ENCODE data around the gene NPIPB8. TPM values are rescaled to one million over a fixed set of nuclear protein-coding genes. Genes with fewer than 3 reads are reported as not detected.
"Not testable (repeated sequence)": the region's sequence is repeated elsewhere in the genome, so short reads cannot be mapped to it uniquely, and the experiment has no call there.

Gene NPIPB8
- total RNA-seq, 1 donor from 2014 or later: not detected

GRCh38 chr16:28603381-28604185 is 34.3 kb upstream of the NPIPB8 start:
- Mint-ChIP-seq H3K27ac (ENCODE audit: unreplicated experiment) (no peak overlapping the region), H3K9me3 (ENCODE audit: unreplicated experiment) (peaks cover 3% of the 10 kb centered on the region), H3K27me3 (ENCODE audit: unreplicated experiment) (no peaks in the 10 kb centered on the region), H3K4me3 (ENCODE audit: unreplicated experiment) (no peak overlapping the region), H3K4me1 (ENCODE audit: low read depth, unreplicated experiment) (no peaks in the 10 kb centered on the region), H3K36me3 (ENCODE audit: unreplicated experiment) (no peaks in the 10 kb centered on the region)
- no peak for DNase-seq
- TF ChIP-seq CTCF (IDR thresholded peaks at IDR 0.05; ENCODE audit: partially characterized antibody, unreplicated experiment): no peak

- Mint-ChIP-seq H3K27me3 (ENCODE audit: unreplicated experiment) (no peaks in the 10 kb centered on the region), H3K27ac (ENCODE audit: unreplicated experiment) (no peak overlapping the region), H3K9me3 (ENCODE audit: unreplicated experiment) (peaks cover 3% of the 10 kb centered on the region), H3K4me3 (ENCODE audit: unreplicated experiment) (no peak overlapping the region), H3K36me3 (ENCODE audit: unreplicated experiment) (no peaks in the 10 kb centered on the region), H3K4me1 (ENCODE audit: low read depth, unreplicated experiment) (no peaks in the 10 kb centered on the region)
- TF ChIP-seq CTCF (IDR thresholded peaks at IDR 0.05; ENCODE audit: partially characterized antibody, unreplicated experiment): no peak
- no peak for DNase-seq
Measured at GRCh38 chr16:28604186-28604565, 33.7 kb upstream of the NPIPB8 start.

GRCh38 chr16:28606291-28607115 is 31.4 kb upstream of the NPIPB8 start:
- no peaks in the 10 kb centered on the region for H3K36me3 Mint-ChIP-seq (ENCODE audit: unreplicated experiment)
- H3K27me3 Mint-ChIP-seq (ENCODE audit: unreplicated experiment): peaks cover 2% of the 10 kb centered on the region
- H3K4me3 Mint-ChIP-seq (ENCODE audit: unreplicated experiment): no peak overlapping the region
- no peaks in the 10 kb centered on the region for H3K4me1 Mint-ChIP-seq (ENCODE audit: low read depth, unreplicated experiment)
- H3K27ac Mint-ChIP-seq (ENCODE audit: unreplicated experiment): no peak overlapping the region
- DNase-seq: no peak
- no peak for TF ChIP-seq CTCF (IDR thresholded peaks at IDR 0.05; ENCODE audit: partially characterized antibody, unreplicated experiment)
- H3K9me3 Mint-ChIP-seq (ENCODE audit: unreplicated experiment): peaks cover 3% of the 10 kb centered on the region

- no peak overlapping the region for H3K4me3 Mint-ChIP-seq (ENCODE audit: unreplicated experiment)
- no peaks in the 10 kb centered on the region for H3K4me1 Mint-ChIP-seq (ENCODE audit: low read depth, unreplicated experiment)
- DNase-seq: no peak
Measured at GRCh38 chr16:28607116-28607623, 30.7 kb upstream of the NPIPB8 start.

GRCh38 chr16:28607681-28608495 is 30.0 kb upstream of the NPIPB8 start:
- not testable (repeated sequence) for H3K4me3 Mint-ChIP-seq (ENCODE audit: unreplicated experiment); H3K27me3 Mint-ChIP-seq (ENCODE audit: unreplicated experiment); H3K36me3 Mint-ChIP-seq (ENCODE audit: unreplicated experiment); H3K27ac Mint-ChIP-seq (ENCODE audit: unreplicated experiment); H3K9me3 Mint-ChIP-seq (ENCODE audit: unreplicated experiment); DNase-seq; H3K4me1 Mint-ChIP-seq (ENCODE audit: low read depth, unreplicated experiment)

More at GRCh38 chr16:28607116-28607623, 30.7 kb upstream of the NPIPB8 start:
- Mint-ChIP-seq H3K9me3 (ENCODE audit: unreplicated experiment) (peaks cover 3% of the 10 kb centered on the region), H3K27ac (ENCODE audit: unreplicated experiment) (no peak overlapping the region), H3K36me3 (ENCODE audit: unreplicated experiment) (no peaks in the 10 kb centered on the region), H3K27me3 (ENCODE audit: unreplicated experiment) (peaks cover 2% of the 10 kb centered on the region)
- TF ChIP-seq CTCF (IDR thresholded peaks at IDR 0.05; ENCODE audit: partially characterized antibody, unreplicated experiment): no peak

GRCh38 chr16:28608496-28608808 is 29.4 kb upstream of the NPIPB8 start:
- DNase-seq; H3K9me3 Mint-ChIP-seq (ENCODE audit: unreplicated experiment); H3K4me1 Mint-ChIP-seq (ENCODE audit: low read depth, unreplicated experiment); H3K27ac Mint-ChIP-seq (ENCODE audit: unreplicated experiment); H3K27me3 Mint-ChIP-seq (ENCODE audit: unreplicated experiment); H3K36me3 Mint-ChIP-seq (ENCODE audit: unreplicated experiment); H3K4me3 Mint-ChIP-seq (ENCODE audit: unreplicated experiment): not testable (repeated sequence)

GRCh38 chr16:28608867-28609596 is 28.8 kb upstream of the NPIPB8 start:
- H3K4me3 Mint-ChIP-seq (ENCODE audit: unreplicated experiment); H3K9me3 Mint-ChIP-seq (ENCODE audit: unreplicated experiment); H3K36me3 Mint-ChIP-seq (ENCODE audit: unreplicated experiment); DNase-seq; H3K27ac Mint-ChIP-seq (ENCODE audit: unreplicated experiment); H3K4me1 Mint-ChIP-seq (ENCODE audit: low read depth, unreplicated experiment); H3K27me3 Mint-ChIP-seq (ENCODE audit: unreplicated experiment): not testable (repeated sequence)

Data from glutamatergic neuron (in vitro differentiated cells).